ENCODE measurements around the gene IGSF9B.

- TF ChIP-seq EZH2 (IDR thresholded peaks at IDR 0.05; ENCODE audit: borderline replicate concordance, low read length) (no peak), CTCF (conservative IDR thresholded peaks at IDR 0.05 in 1 of 2, IDR thresholded peaks at IDR 0.05 in 1 of 2; ENCODE audit: extremely low read depth in 1 of 2, insufficient read depth in 1 of 2, low read depth in 1 of 2, low read length in 2 of 2) (no peak)
Measured at GRCh38 chr11:133897331-133897650, 59.5 kb downstream of the IGSF9B start.

All from mammary epithelial cell (primary cell).